Breast epithelium (tissue), 3 donors: ENCODE results near the gene IL25.

Experiments used
- POLR2A ChIP-seq: fragments of 450-650 bp; IDR thresholded peaks from one replicate; pipeline ENCODE4 v1.6.1; 2016; ENCODE audit warnings: antibody characterized with exemption, mild to moderate bottlenecking, moderate library complexity
- POLR2AphosphoS5 ChIP-seq, 3 donors: sonication (generic); formaldehyde crosslinking; IDR thresholded peaks; one replicate each; pipeline ENCODE4 v1.6.1; 2017; ENCODE audit warnings: antibody characterized with exemption in 3 of 3
- TF ChIP-seq, protein P1 (sequence below), 3 donors: fragments of 450-650 bp; IDR thresholded peaks; one replicate each; pipeline ENCODE4 v1.5.1; 2016 to 2017; ENCODE audit warnings: antibody characterized with exemption in 3 of 3, mild to moderate bottlenecking in 3 of 3, moderate library complexity in 3 of 3

- TF ChIP-seq, protein P1, sequence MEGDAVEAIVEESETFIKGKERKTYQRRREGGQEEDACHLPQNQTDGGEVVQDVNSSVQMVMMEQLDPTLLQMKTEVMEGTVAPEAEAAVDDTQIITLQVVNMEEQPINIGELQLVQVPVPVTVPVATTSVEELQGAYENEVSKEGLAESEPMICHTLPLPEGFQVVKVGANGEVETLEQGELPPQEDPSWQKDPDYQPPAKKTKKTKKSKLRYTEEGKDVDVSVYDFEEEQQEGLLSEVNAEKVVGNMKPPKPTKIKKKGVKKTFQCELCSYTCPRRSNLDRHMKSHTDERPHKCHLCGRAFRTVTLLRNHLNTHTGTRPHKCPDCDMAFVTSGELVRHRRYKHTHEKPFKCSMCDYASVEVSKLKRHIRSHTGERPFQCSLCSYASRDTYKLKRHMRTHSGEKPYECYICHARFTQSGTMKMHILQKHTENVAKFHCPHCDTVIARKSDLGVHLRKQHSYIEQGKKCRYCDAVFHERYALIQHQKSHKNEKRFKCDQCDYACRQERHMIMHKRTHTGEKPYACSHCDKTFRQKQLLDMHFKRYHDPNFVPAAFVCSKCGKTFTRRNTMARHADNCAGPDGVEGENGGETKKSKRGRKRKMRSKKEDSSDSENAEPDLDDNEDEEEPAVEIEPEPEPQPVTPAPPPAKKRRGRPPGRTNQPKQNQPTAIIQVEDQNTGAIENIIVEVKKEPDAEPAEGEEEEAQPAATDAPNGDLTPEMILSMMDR (IDR thresholded peaks at IDR 0.05) = no peak
- no peak for TF ChIP-seq POLR2AphosphoS5 (IDR thresholded peaks at IDR 0.05)
- TF ChIP-seq POLR2A = no peak
These were observed 35.7 kb downstream of the IL25 start for GRCh38 chr14:23408307-23408630.
